GM19240 (cell line): ENCODE data around the gene JPH3.
"Not testable (repeated sequence)": the region's sequence is repeated elsewhere in the genome, so short reads cannot be mapped to it uniquely, and the experiment has no call there.

Experiments used
- DNase-seq: peaks from one replicate; pipeline ENCODE4 v3.0.0; 2011; ENCODE audit warnings: low spot score; ENCODE audit not compliant: insufficient read length

JPH3 gene

DNA sequence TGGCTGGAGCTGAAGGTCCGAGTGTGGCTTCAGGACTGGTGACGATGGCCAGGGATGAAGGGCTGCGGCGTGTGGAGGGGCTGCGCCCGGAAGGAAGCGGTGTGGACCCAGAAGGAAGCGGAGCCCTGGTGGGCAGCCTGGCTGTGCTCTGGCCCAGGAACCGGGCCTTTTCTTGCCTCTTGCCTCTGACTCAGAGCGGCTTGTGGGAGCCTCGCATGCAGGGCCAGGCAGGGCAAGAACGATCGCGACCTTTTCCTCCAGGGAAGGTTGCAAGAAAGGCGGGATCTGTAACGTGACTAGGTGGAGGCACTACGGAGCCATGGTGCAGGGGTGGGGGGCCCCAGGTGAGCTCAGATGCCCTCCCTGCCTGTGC lies 78.0 kb downstream of the JPH3 start:
- no peak for DNase-seq

DNA sequence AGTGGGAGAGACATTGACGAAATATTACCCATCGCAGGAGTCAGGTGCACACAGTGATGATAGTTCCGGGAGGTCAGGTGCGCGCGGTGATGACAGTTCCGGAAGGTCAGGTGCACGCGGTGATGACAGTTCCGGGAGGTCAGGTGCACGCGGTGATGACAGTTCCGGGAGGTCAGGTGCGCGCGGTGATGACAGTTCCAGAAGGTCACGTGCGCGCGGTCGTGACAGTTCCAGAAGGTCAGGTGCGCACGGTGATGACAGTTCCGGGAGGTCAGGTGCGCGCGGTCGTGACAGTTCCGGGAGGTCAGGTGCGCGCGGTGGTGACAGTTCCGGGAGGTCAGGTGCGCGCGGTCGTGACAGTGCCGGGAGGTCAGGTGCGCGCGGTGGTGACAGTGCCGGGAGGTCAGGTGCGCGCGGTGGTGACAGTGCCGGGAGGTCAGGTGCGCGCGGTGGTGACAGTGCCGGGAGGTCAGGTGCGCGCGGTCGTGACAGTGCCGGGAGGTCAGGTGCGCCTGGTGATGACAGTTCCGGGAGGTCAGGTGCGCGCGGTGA lies 78.8 kb downstream of the JPH3 start:
- DNase-seq, result not testable (repeated sequence)

DNA sequence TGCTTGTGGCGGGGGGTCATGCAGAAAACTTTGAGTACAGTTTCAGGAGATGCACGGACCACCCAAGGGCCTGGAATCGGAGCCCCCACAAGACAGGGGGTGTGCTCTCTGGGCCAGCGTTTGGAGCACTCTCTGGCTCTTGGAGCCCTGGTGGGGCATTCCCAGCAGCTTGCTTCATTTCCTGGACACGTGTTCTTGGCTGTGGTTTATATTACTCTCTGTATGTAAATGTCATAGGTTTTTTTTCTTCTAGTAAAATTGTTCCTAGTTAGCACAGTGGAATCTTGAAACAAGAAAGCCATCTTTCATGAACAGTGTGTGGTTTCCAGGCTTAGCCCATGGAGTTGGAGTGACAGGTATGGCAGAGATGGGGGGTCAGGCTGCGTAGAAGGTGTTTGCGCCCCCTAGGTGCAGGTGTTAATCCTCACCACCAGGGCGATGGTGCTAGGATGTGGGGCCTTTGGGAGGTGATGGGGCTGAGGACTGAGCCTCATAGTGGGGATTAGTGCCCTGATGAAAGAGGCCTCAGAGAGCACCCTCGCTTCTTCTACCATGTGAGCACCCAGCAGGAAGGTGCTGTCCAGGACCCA lies 79.8 kb downstream of the JPH3 start:
- no peak for DNase-seq

DNA sequence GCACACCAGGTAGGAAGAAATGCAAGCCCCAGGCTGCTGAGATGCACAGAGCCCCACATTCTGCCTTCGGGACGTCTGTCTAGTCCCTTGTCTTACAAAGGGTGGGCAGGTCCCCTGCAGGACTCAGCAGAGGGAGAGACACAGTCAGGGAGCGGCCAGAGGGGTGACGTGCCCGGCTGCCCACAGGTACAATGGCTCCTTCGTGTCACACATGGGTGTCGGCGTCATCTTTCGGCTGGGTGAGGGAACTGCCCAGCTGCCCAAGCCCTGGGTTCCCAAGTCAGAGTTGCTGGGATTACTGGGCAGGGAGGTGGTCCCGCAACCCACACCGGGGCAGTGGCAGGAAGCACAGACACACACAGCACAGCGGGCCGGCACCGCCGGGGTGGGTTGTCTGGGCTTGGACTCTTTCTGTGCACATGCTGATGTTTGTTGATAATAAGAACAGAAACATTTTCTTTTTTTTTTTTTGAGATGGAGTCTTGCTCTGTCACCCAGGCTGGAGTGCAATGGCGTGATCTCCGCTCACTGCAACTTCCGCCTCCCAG lies 80.6 kb downstream of the JPH3 start:
- no peak for DNase-seq

DNA sequence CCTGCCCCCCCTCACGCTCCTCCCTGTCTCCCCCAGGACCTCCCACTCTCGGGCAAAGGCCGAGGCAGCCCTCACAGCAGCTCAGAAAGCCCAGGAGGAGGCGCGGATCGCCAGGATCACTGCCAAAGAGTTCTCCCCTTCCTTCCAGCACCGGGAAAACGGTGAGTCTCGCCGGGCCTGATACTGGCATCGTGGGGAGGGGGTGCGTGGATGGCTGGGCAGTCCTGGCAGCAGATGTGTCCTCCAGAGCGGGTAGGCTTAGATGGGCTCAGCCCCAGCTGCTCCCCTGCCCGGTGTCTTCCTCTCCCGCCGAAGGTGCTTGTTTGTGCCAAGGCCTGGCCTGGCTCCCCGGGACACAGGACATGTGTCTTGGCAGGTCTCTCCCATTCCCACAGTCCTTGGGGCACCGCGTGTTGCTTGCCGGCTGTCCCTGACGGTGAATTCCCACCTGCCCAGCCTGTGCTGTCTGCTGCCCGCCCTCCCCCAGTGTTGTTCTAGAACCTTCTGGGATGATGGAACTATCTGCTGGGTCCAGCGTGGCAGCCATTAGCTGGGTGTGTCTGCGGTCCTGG lies 81.9 kb downstream of the JPH3 start:
- no peak for DNase-seq

DNA sequence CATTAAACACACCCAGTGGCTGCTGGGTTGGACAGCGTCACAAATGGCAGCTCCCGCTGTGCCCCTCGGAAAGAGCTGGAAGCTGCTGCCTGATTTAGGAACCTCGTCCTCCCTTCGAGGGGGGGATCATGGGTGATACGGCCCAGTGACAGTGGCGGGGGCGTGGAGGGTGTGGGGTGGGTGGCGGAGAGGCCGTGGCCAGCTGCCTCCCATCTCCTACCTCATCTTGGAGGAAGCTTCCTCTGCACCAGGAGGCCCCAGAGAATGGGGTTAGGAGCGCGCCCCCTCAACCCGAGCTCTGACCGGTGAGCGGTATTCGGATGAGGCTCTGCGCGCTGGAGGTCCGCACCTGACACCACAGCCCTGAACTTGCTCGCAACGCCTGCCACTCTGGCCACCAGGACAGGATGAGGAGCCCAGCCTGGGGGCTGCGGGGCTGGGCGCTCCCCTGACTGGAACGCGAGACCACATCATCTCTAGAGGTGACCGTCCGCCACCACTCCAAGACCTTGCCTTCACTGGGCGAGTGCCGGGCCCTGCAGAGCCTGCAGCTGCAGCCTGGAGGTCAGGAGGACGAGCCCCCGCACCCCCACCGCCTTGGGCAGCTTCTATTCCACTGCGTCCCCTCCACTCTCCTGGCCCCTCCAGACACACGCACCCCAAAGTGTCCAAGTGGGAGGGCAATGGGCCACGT lies 82.5 kb downstream of the JPH3 start:
- DNase-seq, result no peak

DNA sequence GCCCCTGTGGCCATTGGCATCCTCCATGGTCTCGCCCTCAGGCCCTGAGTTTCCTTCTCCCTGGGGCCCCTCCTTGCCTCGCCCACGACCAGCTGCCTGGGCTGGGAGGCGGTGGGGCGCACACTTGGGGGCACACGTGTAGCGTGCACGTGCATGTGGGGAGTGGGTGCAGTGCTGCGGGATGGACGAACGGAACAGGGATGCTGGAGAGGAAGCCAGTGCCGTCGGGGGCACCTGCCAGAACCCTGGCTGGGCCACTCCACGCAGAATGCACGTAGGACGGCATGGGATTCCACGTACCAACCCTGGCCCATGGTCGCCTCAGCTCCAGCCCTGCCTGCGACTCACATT lies 83.1 kb downstream of the JPH3 start:
- DNase-seq, result no peak

DNA sequence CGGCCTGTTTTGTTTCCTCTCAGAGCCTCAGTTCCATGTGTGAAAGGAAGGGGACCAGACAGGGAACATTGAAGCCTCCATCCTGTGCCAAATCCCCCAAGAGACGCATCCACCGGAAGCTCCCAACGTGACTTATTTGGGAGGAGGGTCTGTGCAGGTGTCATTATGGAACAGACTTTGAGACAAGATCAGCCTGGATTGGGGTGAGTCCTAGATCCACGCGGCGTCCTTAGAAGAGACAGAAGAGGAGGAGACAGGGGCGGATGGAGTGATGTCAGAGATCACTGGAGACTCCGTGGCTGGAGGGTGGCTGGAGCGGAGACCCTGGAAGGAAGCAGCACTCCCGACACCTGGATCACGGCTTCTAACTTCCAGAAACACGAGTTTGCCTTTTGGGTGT lies 83.5 kb downstream of the JPH3 start:
- no peak for DNase-seq

DNA sequence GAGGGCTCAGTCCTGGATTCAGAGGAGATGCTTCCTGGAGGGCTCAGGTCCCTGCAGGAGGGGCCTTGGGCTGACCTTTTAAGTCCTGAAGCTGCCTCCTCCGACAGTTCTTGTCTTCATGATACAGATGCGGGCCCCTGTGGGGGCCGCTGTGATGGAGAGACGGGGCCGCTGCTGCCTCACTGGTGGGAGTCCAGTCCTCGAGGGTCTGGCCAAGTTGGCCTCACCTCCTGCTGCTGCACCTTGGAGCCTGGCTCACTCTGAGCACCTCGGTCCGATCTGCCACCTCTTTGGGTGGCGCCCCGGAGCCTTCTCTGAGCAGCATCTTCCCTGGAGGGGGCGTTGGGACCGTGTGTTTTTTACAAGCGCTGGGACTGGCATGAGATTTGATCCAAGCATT lies 84.4 kb downstream of the JPH3 start:
- no peak for DNase-seq

DNA sequence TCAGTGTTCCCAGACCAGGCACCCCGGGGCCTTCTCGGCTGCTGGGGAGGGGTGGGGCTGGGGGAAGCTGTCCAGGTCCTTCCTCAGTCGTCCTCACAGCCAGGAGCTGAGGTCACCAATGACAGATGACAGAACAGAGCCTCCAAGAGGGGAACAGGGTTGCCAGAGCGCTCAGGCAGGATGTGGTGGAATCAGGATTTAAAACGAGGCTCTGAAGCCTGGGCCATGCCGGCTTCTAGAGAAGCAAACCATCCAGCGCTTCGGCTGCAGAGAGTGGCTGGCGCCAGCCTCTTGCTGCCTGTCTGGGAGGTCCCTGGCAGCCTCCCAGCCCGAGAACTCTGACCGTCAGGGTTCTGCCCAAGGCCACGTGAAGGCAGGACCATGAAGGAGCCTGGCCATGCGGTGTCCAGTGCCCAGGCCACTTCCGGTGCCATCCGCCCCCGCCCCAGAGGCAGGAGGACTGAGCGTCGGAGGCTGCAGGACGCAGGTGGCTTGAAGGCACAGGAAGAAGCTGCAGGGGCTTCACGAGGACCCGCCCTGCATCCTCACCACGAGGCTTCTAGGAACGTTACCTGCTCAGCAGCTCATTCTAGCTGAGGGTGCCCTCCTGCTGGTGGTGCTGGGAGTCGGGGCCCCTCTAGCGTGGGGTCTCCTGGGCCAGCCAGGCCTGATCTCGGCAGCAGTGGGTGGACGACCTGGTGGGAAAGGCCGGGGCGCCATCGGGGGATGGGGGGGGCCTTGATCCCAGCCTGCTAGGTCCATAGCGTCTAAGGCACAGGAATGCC lies 85.0 kb downstream of the JPH3 start:
- no peak for DNase-seq

DNA sequence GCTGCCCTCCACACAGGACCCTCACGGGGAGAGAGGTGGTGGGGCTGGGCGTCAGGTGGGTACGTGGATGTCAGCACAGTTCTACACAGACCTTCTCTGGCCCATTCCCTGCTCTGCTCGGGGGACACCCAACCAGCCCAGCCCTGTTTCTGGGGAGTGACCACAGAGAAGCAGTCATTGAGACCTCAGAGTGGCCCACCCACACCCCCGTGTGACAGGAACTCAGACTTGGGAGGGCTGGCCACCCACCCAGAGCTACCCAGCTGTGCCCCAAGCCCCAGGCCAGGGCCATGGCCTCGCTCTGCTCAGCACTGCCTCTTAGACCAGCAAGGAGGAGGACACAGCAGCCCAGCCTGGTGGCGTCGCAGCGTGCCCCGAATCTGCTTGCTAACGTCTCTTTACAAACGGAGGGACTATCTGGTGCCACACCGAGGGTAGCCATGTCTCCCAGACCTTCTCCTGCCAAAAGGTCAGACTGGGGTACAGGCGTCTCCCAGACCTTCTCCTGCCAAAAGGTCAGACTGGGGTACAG lies 85.8 kb downstream of the JPH3 start:
- no peak for DNase-seq

DNA sequence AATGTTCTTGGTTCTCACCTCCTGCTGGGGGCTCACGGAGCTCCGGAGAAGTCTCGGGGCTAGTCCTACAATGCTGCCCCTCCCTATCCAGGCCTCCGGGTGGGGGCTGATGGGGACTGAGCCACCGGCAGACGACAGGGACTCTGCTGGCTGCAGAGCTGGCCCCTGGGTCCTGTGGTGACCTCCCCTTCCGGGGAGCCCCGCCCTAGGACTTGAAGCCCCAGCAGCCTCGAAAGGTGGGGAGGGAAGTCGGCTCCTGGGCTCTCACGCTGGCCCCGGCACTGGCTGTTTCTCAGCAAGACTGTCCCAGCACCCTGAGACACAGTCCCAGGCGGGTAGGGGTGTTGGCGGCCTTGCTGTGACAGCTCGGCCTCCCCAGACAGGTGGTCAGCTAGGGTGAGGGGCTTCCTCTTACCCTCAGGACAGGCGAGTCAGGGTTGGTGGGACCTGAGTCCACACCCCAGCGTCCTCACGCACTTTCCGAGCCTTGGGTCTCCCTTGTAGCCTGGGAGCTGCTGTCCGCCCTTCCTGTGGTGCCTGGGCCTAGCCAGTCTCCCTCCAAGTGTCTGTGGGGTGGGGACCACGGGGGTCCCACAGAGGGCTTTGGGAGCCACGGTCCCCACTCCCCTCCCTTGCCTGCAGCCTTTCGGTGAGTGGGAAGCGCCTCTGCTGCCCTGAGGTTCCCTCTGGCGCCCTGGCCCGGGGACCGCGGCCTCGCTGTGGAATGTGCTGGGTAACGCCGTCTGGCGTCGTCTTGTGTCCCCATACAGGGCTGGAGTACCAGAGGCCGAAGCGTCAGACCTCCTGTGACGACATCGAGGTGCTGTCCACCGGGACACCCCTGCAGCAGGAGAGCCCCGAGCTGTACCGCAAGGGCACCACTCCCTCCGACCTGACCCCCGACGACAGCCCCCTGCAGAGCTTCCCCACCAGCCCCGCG lies 86.8 kb downstream of the JPH3 start:
- DNase-seq, result no peak

DNA sequence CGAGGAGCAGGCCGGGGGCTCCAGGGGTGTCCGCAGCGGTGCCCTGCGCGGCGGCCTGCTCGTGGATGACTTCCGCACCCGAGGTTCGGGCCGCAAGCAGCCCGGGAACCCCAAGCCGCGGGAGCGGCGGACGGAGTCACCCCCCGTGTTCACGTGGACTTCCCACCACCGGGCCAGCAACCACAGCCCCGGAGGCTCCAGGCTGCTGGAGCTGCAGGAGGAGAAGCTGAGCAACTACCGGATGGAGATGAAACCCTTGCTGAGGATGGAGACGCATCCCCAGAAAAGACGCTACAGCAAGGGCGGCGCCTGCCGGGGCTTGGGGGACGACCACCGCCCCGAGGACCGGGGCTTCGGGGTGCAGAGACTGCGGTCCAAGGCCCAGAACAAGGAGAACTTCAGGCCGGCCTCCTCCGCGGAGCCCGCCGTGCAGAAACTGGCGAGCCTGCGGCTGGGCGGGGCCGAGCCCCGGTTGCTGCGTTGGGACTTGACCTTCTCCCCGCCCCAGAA lies 87.7 kb downstream of the JPH3 start:
- no peak for DNase-seq

DNA sequence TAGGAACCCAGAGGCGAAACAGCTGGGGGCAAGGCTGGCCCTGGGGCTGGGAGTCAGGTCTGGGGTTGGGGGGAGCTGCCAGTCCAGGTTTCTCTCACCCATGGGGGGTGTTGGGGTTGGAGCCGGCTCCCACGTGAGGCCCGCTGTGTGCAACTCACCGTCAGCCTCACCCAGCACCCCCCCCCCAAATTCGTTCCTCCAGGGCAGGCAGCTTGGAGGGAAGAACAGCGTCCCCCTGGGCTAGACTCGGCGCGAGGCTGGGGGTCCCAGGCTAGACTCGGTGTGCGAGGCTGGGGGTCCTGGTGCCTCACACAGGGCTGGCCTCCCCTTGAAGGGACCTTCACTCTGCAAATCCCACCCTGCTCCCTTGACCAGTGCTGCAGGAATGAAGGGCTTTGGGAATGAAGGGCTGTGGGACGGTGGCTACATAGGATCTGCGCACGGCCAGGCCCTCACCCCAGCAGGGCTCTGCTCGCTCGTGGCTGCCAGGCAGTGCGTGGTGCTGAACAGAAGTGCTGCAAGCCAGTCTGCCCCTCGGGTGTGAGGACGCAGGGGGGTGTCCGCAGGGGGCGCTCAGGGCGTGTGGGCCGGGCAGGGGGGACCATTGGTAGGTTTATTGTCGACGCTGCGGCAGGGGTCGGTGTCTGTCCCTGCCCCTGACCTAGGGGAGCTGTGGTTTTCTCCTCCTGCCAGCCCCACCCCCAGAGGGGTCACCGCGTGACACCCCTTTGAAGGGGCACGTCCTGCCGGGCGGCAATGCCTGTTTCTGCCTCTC lies 88.8 kb downstream of the JPH3 start:
- DNase-seq, result no peak

DNA sequence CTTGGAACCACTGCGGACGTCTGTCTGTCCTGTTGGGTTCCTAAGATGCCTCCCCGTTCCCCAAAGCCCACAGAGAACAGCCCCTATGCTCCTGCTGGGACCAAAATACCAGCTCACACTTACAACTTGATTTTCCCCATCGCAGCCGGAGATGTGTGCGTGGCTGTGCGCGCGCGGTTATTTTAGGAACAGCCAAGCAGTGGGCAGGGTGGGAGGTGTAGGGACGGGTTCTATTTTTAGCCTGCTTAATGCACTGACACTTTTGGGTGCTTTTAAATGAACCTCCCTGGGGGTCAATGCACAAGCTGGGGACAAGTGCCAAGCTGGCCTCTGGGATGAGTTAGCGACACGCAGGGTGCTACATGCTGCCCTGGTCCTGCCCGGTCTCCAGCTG lies 89.4 kb downstream of the JPH3 start:
- no peak for DNase-seq

DNA sequence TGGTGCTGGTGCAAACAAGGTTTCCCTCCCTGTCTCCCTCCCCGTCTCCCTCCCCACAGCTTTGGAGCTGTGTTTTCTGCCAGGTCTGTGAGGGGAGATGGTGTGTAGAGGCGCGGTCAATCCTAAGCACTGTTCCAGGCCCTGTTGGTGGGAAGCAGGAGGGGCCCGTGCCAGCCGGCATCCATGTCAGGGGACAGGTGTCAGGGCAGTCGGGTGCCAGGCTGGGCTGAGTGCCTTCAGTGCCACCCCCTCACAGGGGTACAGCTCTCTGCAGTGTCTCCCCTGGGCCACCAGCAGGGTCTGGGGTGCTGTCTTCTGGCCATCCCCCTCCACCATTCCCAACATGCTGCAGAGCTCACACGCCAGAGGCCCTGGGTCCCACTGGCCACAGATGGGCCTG lies 89.9 kb downstream of the JPH3 start:
- DNase-seq, result no peak

DNA sequence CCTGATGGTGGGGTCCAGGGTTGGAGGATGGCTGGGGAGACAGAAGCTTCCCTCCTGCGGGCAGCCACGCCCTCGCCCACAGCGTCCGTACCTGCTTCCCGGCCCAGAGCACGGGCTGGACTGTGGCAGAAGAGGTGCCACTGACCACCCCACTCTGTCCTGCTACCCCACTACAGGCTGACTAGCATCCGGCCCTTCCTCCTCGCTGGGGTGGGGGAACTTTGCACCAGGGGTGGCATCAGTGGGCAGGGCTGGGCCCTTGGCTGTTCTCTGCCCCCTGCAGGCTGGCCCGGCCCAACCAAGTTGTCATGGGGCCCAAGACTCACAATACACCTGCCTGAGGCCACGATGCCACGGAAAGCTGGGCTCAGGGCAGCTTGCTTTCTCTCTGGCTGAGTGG lies 90.4 kb downstream of the JPH3 start:
- no peak for DNase-seq

DNA sequence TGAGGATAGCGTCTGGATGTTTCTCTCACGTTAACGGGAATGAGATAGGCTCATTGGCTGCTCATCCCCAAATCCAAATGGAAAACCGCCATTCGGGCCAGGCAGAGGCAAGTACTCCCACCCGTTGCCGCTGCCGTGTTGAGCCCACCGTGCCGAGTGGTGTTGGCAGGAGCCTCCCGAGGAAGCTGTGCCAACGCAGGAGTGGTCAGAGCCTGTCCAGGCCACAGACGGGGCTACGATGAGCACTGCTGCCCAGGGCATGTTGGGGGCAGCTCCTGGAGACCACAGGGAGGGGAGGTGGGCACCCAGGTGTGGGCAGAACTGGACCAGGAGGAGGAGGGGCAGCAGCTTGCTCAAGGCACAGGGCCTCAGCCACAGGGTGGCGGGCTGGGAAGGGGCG lies 91.5 kb downstream of the JPH3 start:
- no peak for DNase-seq

DNA sequence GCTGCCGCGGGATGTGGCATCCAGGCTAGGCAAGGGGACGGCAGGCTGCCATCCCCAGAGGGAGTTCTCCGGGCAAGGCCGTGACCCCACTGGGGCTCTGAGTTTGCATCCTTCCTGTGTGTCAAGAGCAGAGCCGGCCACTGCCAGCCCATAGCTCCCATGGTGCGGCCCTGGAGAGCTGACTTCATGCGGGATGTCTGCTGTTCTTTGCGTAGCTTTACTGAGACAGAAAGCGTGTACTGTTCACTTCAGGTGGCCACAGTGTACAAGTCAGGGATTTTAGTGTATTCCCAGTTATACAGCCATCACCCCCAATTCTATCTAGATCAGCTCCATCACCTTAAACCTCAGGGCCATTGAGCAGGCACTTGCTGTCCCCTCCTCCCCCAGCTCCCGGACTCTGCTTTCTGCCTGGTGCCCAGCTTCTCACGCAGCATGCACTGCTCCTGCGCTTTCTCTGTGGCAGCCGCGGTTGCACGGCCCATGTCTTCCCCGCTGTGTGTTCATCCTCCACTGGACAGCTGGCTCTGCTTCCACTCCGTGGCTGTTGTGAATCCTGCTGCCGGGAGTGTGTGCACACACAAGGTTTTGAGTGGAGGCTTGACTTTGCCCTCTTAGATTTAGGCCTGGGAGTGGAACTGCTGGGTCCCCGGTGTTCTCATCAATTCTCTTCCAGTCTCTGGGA lies 92.3 kb downstream of the JPH3 start:
- DNase-seq, result no peak
